K562 (cell line): ENCODE data around the gene PRKD2. TPM values are rescaled to one million over a fixed set of nuclear protein-coding genes. Genes with fewer than 3 reads are reported as not detected.

Source experiments
- ARID1B ChIP-seq: fragments of 450-650 bp; IDR thresholded peaks from 2 replicates; pipeline ENCODE4 v1.6.1; 2016; ENCODE audit warnings: antibody characterized with exemption, mild to moderate bottlenecking, inconsistent platforms
- CREB3L1 ChIP-seq: fragments of 450-650 bp; IDR thresholded peaks from 2 replicates; pipeline ENCODE4 v1.6.1; 2014; ENCODE audit warnings: low read depth, mild to moderate bottlenecking, moderate library complexity, borderline replicate concordance
- GATAD2A ChIP-seq: fragments of 450-650 bp; IDR thresholded peaks from 2 replicates; pipeline ENCODE4 v1.6.1; 2017
- RB1 ChIP-seq: fragments of 450-650 bp; IDR thresholded peaks from 2 replicates; pipeline ENCODE4 v1.6.1; 2017; ENCODE audit warnings: low read depth, mild to moderate bottlenecking
- SMARCB1 ChIP-seq: IDR thresholded peaks from 2 replicates; pipeline ENCODE4 v1.6.1; 2011; ENCODE audit warnings: improper control_type of control experiment, low read depth; ENCODE audit not compliant: insufficient read length
- THAP7 ChIP-seq: fragments of 250-450 bp; sonication (Bioruptor Pico); IDR thresholded peaks from 2 replicates; pipeline ENCODE4 v1.5.0; 2021
- VEZF1 ChIP-seq: fragments of 200-800 bp; sonication (Bioruptor generic); IDR thresholded peaks from 2 replicates; pipeline ENCODE4 v1.6.1; 2017; ENCODE audit warnings: missing genetic modification characterization, missing compliant biosample characterization
- ZC3H4 ChIP-seq: sonication (generic); formaldehyde crosslinking; IDR thresholded peaks from 2 replicates; pipeline ENCODE4 v1.9.0; 2021; ENCODE audit warnings: missing genetic modification reagents, borderline replicate concordance
- ZNF263 ChIP-seq: sonication (generic); formaldehyde crosslinking; IDR thresholded peaks from 2 replicates; pipeline ENCODE4 v1.8.0; 2022; ENCODE audit warnings: mild to moderate bottlenecking, missing genetic modification reagents, borderline replicate concordance
- ZNF518B ChIP-seq: fragments of 250-450 bp; sonication (Bioruptor Pico); IDR thresholded peaks from 2 replicates; pipeline ENCODE4 v1.5.0; 2021; ENCODE audit warnings: mild to moderate bottlenecking, moderate library complexity
- ZNF699 ChIP-seq: fragments of 250-450 bp; sonication (Bioruptor Pico); IDR thresholded peaks from 2 replicates; pipeline ENCODE4 v1.8.0; 2021; ENCODE audit warnings: mild to moderate bottlenecking, moderate library complexity; ENCODE audit not compliant: insufficient replicate concordance
- polyA plus RNA-seq, 8 experiments: library from polyadenylated mRNA; depleted of rRNA in 4 of 8; stranded (reverse) in 5 of 8; unstranded in 3 of 8; fragments of >200 nt; fragmentation: Nextera tagmentation in 2 of 8; fragmentation: Illumina TruSeq in 1 of 8; extraction: Ambion mirVana in 2 of 8; extraction: Trizol in 1 of 8; gene quantifications; 2 replicates each; pipeline versions ENCODE4 v1.2.1 to v1.2.3, GENCODE V29; 2011 to 2014; ENCODE audit warnings: inconsistent platforms in 1 of 8, missing spikeins in 1 of 8
- total RNA-seq, 7 experiments: library from RNA; depleted of rRNA in 6 of 7; stranded (reverse); fragments of >200 nt in 6 of 7; fragmentation: Illumina TruSeq in 2 of 7; extraction: Trizol in 2 of 7; gene quantifications; 2 replicates each; pipeline versions ENCODE4 v1.2.1 to v1.2.3, GENCODE V29; 2011 to 2021; ENCODE audit warnings: low replicate concordance in 1 of 7
- TF ChIP-seq, protein P1 (sequence below): fragments of 450-650 bp; IDR thresholded peaks from 2 replicates; pipeline ENCODE4 v1.6.1; 2018; ENCODE audit not compliant: partially characterized antibody
- TF ChIP-seq, protein P2 (sequence below), 2 experiments: fragments of 450-650 bp; IDR thresholded peaks; 2 replicates each; pipeline ENCODE4 v1.6.1; 2016

Gene PRKD2
- total and polyA plus RNA-seq, 9 of the 15 experiments (the other 6 are each of a cell fraction or from before 2014, with no cell fraction given), result 1.8 to 60.0 (median 15.0) TPM

GRCh38 chr19:46659151-46660007 lies 57.5 kb downstream of the PRKD2 start (continued):
- TF ChIP-seq CREB3L1 (no peak), THAP7 (CRISPR knock-in tag) (no peak), SMARCB1 (no peak), VEZF1 (peak; percentile 84), RB1 (no peak), ZC3H4 (no peak), GATAD2A (0 out of 2 replicates have a peak, but pooled peaks have one; percentile 30), ARID1B (peak; percentile 58), ZNF699 (CRISPR knock-in tag) (no peak), ZNF518B (CRISPR knock-in tag) (no peak), ZNF263 (CRISPR knock-in tag) (peak; percentile 99)
- TF ChIP-seq, protein P1, sequence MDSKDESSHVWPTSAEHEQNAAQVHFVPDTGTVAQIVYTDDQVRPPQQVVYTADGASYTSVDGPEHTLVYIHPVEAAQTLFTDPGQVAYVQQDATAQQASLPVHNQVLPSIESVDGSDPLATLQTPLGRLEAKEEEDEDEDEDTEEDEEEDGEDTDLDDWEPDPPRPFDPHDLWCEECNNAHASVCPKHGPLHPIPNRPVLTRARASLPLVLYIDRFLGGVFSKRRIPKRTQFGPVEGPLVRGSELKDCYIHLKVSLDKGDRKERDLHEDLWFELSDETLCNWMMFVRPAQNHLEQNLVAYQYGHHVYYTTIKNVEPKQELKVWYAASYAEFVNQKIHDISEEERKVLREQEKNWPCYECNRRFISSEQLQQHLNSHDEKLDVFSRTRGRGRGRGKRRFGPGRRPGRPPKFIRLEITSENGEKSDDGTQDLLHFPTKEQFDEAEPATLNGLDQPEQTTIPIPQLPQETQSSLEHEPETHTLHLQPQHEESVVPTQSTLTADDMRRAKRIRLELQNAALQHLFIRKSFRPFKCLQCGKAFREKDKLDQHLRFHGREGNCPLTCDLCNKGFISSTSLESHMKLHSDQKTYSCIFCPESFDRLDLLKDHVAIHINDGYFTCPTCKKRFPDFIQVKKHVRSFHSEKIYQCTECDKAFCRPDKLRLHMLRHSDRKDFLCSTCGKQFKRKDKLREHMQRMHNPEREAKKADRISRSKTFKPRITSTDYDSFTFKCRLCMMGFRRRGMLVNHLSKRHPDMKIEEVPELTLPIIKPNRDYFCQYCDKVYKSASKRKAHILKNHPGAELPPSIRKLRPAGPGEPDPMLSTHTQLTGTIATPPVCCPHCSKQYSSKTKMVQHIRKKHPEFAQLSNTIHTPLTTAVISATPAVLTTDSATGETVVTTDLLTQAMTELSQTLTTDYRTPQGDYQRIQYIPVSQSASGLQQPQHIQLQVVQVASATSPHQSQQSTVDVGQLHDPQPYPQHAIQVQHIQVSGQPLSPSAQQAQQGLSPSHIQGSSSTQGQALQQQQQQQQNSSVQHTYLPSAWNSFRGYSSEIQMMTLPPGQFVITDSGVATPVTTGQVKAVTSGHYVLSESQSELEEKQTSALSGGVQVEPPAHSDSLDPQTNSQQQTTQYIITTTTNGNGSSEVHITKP, result peak; percentile 64
- TF ChIP-seq, protein P2, sequence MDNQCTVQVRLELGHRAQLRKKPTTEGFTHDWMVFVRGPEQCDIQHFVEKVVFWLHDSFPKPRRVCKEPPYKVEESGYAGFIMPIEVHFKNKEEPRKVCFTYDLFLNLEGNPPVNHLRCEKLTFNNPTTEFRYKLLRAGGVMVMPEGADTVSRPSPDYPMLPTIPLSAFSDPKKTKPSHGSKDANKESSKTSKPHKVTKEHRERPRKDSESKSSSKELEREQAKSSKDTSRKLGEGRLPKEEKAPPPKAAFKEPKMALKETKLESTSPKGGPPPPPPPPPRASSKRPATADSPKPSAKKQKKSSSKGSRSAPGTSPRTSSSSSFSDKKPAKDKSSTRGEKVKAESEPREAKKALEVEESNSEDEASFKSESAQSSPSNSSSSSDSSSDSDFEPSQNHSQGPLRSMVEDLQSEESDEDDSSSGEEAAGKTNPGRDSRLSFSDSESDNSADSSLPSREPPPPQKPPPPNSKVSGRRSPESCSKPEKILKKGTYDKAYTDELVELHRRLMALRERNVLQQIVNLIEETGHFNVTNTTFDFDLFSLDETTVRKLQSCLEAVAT (IDR thresholded peaks at IDR 0.05), result peak; percentile 56 to 64; a peak in 1 of 4 replicates
